ENCODE measurements around the gene KIF4A. TPM values are rescaled to one million over a fixed set of nuclear protein-coding genes. Genes with fewer than 3 reads are reported as not detected.

Gene KIF4A
- total and polyA plus RNA-seq, 2 of the 4 experiments (the other 2 are of a cell fraction) = 10.0 to 19.0 TPM

GRCh38 chrX:70456256-70456655 is 166.4 kb downstream of the KIF4A start:
- no peak overlapping the region for H3K9ac ChIP-seq (ENCODE audit: low read depth, low read length)
- H3K4ac ChIP-seq (ENCODE audit: low read depth, low read length) = no peak overlapping the region
- peaks cover 0 to 19% of the 10 kb centered on the region in 2 experiments; a peak in 2 of 4 replicates for H3K79me1 ChIP-seq (ENCODE audit: low read depth in 1 of 2, low read length in 2 of 2)
- ChIA-PET CTCF (no interaction called here), POLR2A (ENCODE audit: unreplicated experiment) (interaction anchor here (0.6 kb wide), 3 partner anchors 41 to 282 kb away, joined by 4 to 6 read pairs (median 4); no protein-coding TSS in a partner anchor)
- H3K4me1 ChIP-seq (ENCODE audit: control insufficient read depth, insufficient read depth, low read length) = no peaks in the 10 kb centered on the region
- peak overlapping the region; percentile 97 for H3K4me2 ChIP-seq (ENCODE audit: low read depth, low read length)
- intact Hi-C loops (cut with micrococcal nuclease) = loop anchor here (10.0 kb wide), 1 partner anchor 509 kb away; no protein-coding TSS in a partner anchor
- no peak overlapping the region for H3K14ac ChIP-seq (replicated peaks; ENCODE audit: low read depth, low read length)
- no peaks in the 10 kb centered on the region for H3K9me1 ChIP-seq (ENCODE audit: insufficient read depth, low read length)
- no peak overlapping the region for H2AK9ac ChIP-seq (replicated peaks; ENCODE audit: low read depth, low read length, poor library complexity)
- dilution Hi-C loops (cut with HindIII; ENCODE audit: low sequenced_read_pairs, unreplicated experiment) = no loop called here
- H2BK5ac ChIP-seq (ENCODE audit: low read depth, low read length, poor library complexity, severe bottlenecking) = no peak overlapping the region
- H3K18ac ChIP-seq (ENCODE audit: low read depth, low read length) = no peak overlapping the region
- H4K5ac ChIP-seq (ENCODE audit: low read depth, low read length) = no peak overlapping the region
- no peak overlapping the region for H4K91ac ChIP-seq (ENCODE audit: insufficient read depth, low read depth, low read length)
- no peaks in the 10 kb centered on the region; the same call in 1 of the 2 replicates for H3K9me3 ChIP-seq (ENCODE audit: control insufficient read depth, insufficient read depth, low read length)
- no peaks in the 10 kb centered on the region for H4K20me1 ChIP-seq (ENCODE audit: insufficient read depth, low read length)
- in situ Hi-C loops (cut with MboI; ENCODE audit: low sequenced_read_pairs) = no loop called here
- DNase-seq (no peak), ATAC-seq (ENCODE audit: low read depth) (no peak)
- H2AFZ ChIP-seq (replicated peaks; ENCODE audit: low read length, poor library complexity) = no peak overlapping the region
- H3K4me3 ChIP-seq (ENCODE audit: insufficient read depth, low read depth, low read length) = peak overlapping the region; percentile 56
- no peak overlapping the region for H2AK5ac ChIP-seq (ENCODE audit: low read depth, low read length)
- TF ChIP-seq MAFK (IDR thresholded peaks at IDR 0.05; ENCODE audit: low read depth, low read length) = no peak
- TF ChIP-seq FOS (IDR thresholded peaks at IDR 0.05; ENCODE audit: low read depth, low read length) = no peak
- TF ChIP-seq MAZ (IDR thresholded peaks at IDR 0.05; ENCODE audit: borderline replicate concordance, low read depth, low read length) = no peak
- TF ChIP-seq CEBPB (IDR thresholded peaks at IDR 0.05; ENCODE audit: low read depth, low read length) = no peak
- TF ChIP-seq MXI1 (IDR thresholded peaks at IDR 0.05; ENCODE audit: borderline replicate concordance, low read depth, low read length) = no peak
- no peak for TF ChIP-seq SMC3 (IDR thresholded peaks at IDR 0.05; ENCODE audit: low read depth, low read length)
- no peak for TF ChIP-seq BHLHE40 (IDR thresholded peaks at IDR 0.05; ENCODE audit: low read depth, low read length)
- no peak for TF ChIP-seq RFX5 (IDR thresholded peaks at IDR 0.05; ENCODE audit: low read depth, low read length)
- no peak for TF ChIP-seq ELK1 (IDR thresholded peaks at IDR 0.05; ENCODE audit: borderline replicate concordance, low read depth, low read length)
- no peak for TF ChIP-seq CHD1 (IDR thresholded peaks at IDR 0.05; ENCODE audit: low read depth, low read length)
- TF ChIP-seq, protein P1, sequence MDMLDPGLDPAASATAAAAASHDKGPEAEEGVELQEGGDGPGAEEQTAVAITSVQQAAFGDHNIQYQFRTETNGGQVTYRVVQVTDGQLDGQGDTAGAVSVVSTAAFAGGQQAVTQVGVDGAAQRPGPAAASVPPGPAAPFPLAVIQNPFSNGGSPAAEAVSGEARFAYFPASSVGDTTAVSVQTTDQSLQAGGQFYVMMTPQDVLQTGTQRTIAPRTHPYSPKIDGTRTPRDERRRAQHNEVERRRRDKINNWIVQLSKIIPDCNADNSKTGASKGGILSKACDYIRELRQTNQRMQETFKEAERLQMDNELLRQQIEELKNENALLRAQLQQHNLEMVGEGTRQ (IDR thresholded peaks at IDR 0.05; ENCODE audit: low read depth, low read length) = no peak
- TF ChIP-seq RAD21 (IDR thresholded peaks at IDR 0.05; ENCODE audit: low read length) = no peak
- TF ChIP-seq POLR2A (IDR thresholded peaks at IDR 0.05; ENCODE audit: low read depth, low read length) = no peak
- no peak for TF ChIP-seq RCOR1 (IDR thresholded peaks at IDR 0.05; ENCODE audit: insufficient replicate concordance, low read length)
- TF ChIP-seq NFE2L2 (IDR thresholded peaks at IDR 0.05; ENCODE audit: low read depth, low read length) = no peak
- TF ChIP-seq, protein P2, sequence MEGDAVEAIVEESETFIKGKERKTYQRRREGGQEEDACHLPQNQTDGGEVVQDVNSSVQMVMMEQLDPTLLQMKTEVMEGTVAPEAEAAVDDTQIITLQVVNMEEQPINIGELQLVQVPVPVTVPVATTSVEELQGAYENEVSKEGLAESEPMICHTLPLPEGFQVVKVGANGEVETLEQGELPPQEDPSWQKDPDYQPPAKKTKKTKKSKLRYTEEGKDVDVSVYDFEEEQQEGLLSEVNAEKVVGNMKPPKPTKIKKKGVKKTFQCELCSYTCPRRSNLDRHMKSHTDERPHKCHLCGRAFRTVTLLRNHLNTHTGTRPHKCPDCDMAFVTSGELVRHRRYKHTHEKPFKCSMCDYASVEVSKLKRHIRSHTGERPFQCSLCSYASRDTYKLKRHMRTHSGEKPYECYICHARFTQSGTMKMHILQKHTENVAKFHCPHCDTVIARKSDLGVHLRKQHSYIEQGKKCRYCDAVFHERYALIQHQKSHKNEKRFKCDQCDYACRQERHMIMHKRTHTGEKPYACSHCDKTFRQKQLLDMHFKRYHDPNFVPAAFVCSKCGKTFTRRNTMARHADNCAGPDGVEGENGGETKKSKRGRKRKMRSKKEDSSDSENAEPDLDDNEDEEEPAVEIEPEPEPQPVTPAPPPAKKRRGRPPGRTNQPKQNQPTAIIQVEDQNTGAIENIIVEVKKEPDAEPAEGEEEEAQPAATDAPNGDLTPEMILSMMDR (conservative IDR thresholded peaks at IDR 0.05; ENCODE audit: low read depth, low read length) = no peak
- no CpG with 5 or more reads among the region's 2 CpGs for WGBS, 2 experiments (ENCODE audit: extremely low coverage in 2 of 2, insufficient read length in 1 of 2)
- no peaks in the 10 kb centered on the region for H3K27me3 ChIP-seq (ENCODE audit: control insufficient read depth, insufficient read depth, low read length)
- no peak overlapping the region for H2BK20ac ChIP-seq (ENCODE audit: low read depth, low read length)
- no peak overlapping the region for H2BK15ac ChIP-seq (ENCODE audit: low read depth, low read length)
- H3K36me3 ChIP-seq (ENCODE audit: control insufficient read depth, insufficient read depth, low read length) = 0 out of 2 replicates have a peak, but pooled peaks cover 2% of the 10 kb centered on the region
- H3K27ac ChIP-seq (ENCODE audit: insufficient read depth, low read length) = no peak overlapping the region
- H3K56ac ChIP-seq (ENCODE audit: extremely low read depth, insufficient read depth, low read length) = no peak overlapping the region
- no peak overlapping the region for H4K8ac ChIP-seq (ENCODE audit: low read depth in 2 of 2, low read length in 2 of 2)
- H2BK120ac ChIP-seq (ENCODE audit: low read depth, low read length) = no peak overlapping the region
- BruUV-seq (replicated peaks) = no TSS peak
- no peak overlapping the region for H3K23ac ChIP-seq (ENCODE audit: low read depth, low read length)
